ENCODE data around the gene NFATC1.
"Not testable (repeated sequence)": the region's sequence is repeated elsewhere in the genome, so short reads cannot be mapped to it uniquely, and the experiment has no call there.

The NFATC1 gene

GRCh38 chr18:79471046-79471445 lies 75.3 kb downstream of the NFATC1 start:
- DNase-seq (ENCODE audit: low read depth in 2 of 3, low spot score in 1 of 3): no peak

- no peak for DNase-seq (ENCODE audit: low read depth in 2 of 3, low spot score in 1 of 3)
Measured at GRCh38 chr18:79471597-79471996, 75.9 kb downstream of the NFATC1 start.

- DNase-seq (ENCODE audit: low read depth in 2 of 3, low spot score in 1 of 3): no peak
Measured at GRCh38 chr18:79472176-79472575, 76.4 kb downstream of the NFATC1 start.

GRCh38 chr18:79472946-79473345 lies 77.2 kb downstream of the NFATC1 start:
- no peak for DNase-seq (ENCODE audit: low read depth in 2 of 3, low spot score in 1 of 3)

GRCh38 chr18:79476031-79476917 lies 80.5 kb downstream of the NFATC1 start:
- DNase-seq (ENCODE audit: low read depth in 2 of 3, low spot score in 1 of 3): no peak

GRCh38 chr18:79476918-79477571 lies 81.3 kb downstream of the NFATC1 start:
- DNase-seq (ENCODE audit: low read depth in 2 of 3, low spot score in 1 of 3): no peak

- no peak for DNase-seq (ENCODE audit: low read depth in 2 of 3, low spot score in 1 of 3)
Measured at GRCh38 chr18:79477711-79478483, 82.2 kb downstream of the NFATC1 start.

- no peak for DNase-seq (ENCODE audit: low read depth in 2 of 3, low spot score in 1 of 3)
Measured at GRCh38 chr18:79478484-79479115, 82.9 kb downstream of the NFATC1 start.

- DNase-seq (ENCODE audit: low read depth in 2 of 3, low spot score in 1 of 3): no peak
Measured at GRCh38 chr18:79479116-79479760, 83.5 kb downstream of the NFATC1 start.

GRCh38 chr18:79479761-79480161 lies 84.0 kb downstream of the NFATC1 start:
- DNase-seq (ENCODE audit: low read depth in 2 of 3, low spot score in 1 of 3): no peak

GRCh38 chr18:79480171-79481045 lies 84.7 kb downstream of the NFATC1 start:
- DNase-seq (ENCODE audit: low read depth in 2 of 3, low spot score in 1 of 3): no peak

GRCh38 chr18:79481046-79481790 lies 85.5 kb downstream of the NFATC1 start:
- DNase-seq (ENCODE audit: low read depth in 2 of 3, low spot score in 1 of 3): no peak

- not testable (repeated sequence) for DNase-seq (ENCODE audit: low read depth in 2 of 3, low spot score in 1 of 3)
Measured at GRCh38 chr18:79483393-79483792, 87.7 kb downstream of the NFATC1 start.

- no peak for DNase-seq (ENCODE audit: low read depth in 2 of 3, low spot score in 1 of 3)
Measured at GRCh38 chr18:79483971-79484491, 88.3 kb downstream of the NFATC1 start.

- DNase-seq (ENCODE audit: low read depth in 2 of 3, low spot score in 1 of 3): no peak
Measured at GRCh38 chr18:79484661-79485621, 89.2 kb downstream of the NFATC1 start.

GRCh38 chr18:79485788-79486355 lies 90.1 kb downstream of the NFATC1 start:
- no peak for DNase-seq (ENCODE audit: low read depth in 2 of 3, low spot score in 1 of 3)

Measured in stimulated activated CD4-positive, alpha-beta T cell treated with anti-CD3 and anti-CD28 coated beads, Interleukin-12 subunit alpha, Interleukin-12 subunit beta, amount 100 ng/mL, for 48 hours (primary cell).